Measurements from ENCODE around the gene HBG2.

DNA sequence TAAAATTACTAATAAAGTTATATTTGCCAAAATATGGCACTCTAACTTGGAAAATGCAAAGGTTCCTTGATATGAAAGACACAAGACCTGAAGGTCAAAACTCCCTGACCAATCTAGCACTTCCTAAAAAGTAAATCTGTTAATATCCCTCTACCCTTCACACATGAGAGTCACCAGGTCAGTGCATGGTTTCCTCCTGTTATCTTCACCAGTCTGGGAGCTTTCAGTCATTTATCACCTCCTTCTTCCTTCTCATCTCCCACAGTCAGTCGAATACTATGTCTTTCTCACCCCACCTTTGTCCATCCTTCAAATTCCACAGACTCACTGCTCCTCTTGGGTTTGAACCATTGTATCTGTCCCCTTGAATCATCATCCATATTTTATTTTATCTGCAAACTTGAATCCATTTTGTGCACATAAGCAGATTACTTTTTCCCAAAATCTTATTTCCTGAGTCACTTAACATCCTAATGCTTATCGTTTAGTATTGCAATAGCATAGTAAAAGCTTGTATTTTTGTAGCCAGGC lies 12.5 kb upstream of the HBG2 start:
- TF ChIP-seq CTCF (IDR thresholded peaks at IDR 0.05 in 8 of 11, conservative IDR thresholded peaks at IDR 0.05 in 3 of 11) (no peak), POLR2A (IDR thresholded peaks at IDR 0.05) (no peak), POLR2AphosphoS5 (IDR thresholded peaks at IDR 0.05) (no peak)

Data from spleen (tissue), 7 donors.